AG04449 (cell line): ENCODE data around the gene KIF20B.

Experiments used
- CTCF ChIA-PET: fragments of 350-600 bp; formaldehyde crosslinking; extraction: SDS; loops from one replicate; lab custom pipeline; 2021; ENCODE audit warnings: antibody characterized with exemption; lab: Yijun Ruan, JAX
- POLR2A ChIA-PET: fragments of 400-600, 350-600 bp; formaldehyde crosslinking; extraction: SDS; loops from one replicate; lab custom pipeline; 2020; ENCODE audit warnings: antibody characterized with exemption, inconsistent platforms; lab: Yijun Ruan, JAX
- DNase-seq: peaks from one replicate; pipeline ENCODE4 v3.0.0-alpha.2; 2010; ENCODE audit warnings: low read depth, low spot score
- H3K4me3 ChIP-seq: 2 replicates; pipeline ENCODE4 v1.5.1; 2011; ENCODE audit warnings: low read depth, mild to moderate bottlenecking, control low read depth, low read length
- CTCF ChIP-seq: IDR thresholded peaks from one replicate; pipeline ENCODE4 v1.5.1; 2011; ENCODE audit warnings: mild to moderate bottlenecking, moderate library complexity, low read length, control low read depth, inconsistent platforms; ENCODE audit not compliant: insufficient read depth; ENCODE audit errors: missing control alignments

The KIF20B gene

GRCh38 chr10:89677341-89677740 is 24.0 kb upstream of the KIF20B start:
- no peak for TF ChIP-seq CTCF
- CTCF ChIA-PET: interaction anchor here (0.9 kb wide), 1 partner anchor 19 kb away, joined by 3 read pairs; no protein-coding TSS in a partner anchor
- POLR2A ChIA-PET: no interaction called here

GRCh38 chr10:89679986-89680385 is 21.4 kb upstream of the KIF20B start:
- ChIA-PET CTCF (interaction anchor here (1.8 kb wide), 1 partner anchor 11 kb away, joined by 4 read pairs; no protein-coding TSS in a partner anchor), POLR2A (no interaction called here)
- no peak for TF ChIP-seq CTCF
- no peak for DNase-seq
- no peak overlapping the region for H3K4me3 ChIP-seq

More at GRCh38 chr10:89677341-89677740, 24.0 kb upstream of the KIF20B start:
- DNase-seq: no peak
- H3K4me3 ChIP-seq: no peak overlapping the region

- no peak for TF ChIP-seq CTCF
- POLR2A ChIA-PET: no interaction called here
- no peak for DNase-seq
- H3K4me3 ChIP-seq: no peak overlapping the region
- CTCF ChIA-PET: no interaction called here
Observed at GRCh38 chr10:89683883-89684282, 17.5 kb upstream of the KIF20B start.

- POLR2A ChIA-PET: no interaction called here
- DNase-seq: no peak
- no peak for TF ChIP-seq CTCF
- CTCF ChIA-PET: no interaction called here
- no peak overlapping the region for H3K4me3 ChIP-seq
Observed at GRCh38 chr10:89684604-89685003, 16.8 kb upstream of the KIF20B start.

GRCh38 chr10:89685936-89686335 is 15.5 kb upstream of the KIF20B start:
- ChIA-PET POLR2A (no interaction called here), CTCF (no interaction called here)
- DNase-seq: no peak
- TF ChIP-seq CTCF: no peak
- no peak overlapping the region for H3K4me3 ChIP-seq

- no peak overlapping the region for H3K4me3 ChIP-seq
- no peak for TF ChIP-seq CTCF
- DNase-seq: no peak
- ChIA-PET CTCF (no interaction called here), POLR2A (no interaction called here)
Observed at GRCh38 chr10:89690027-89690426, 11.4 kb upstream of the KIF20B start.
